ENCODE data around the gene PRSS8.

The PRSS8 gene

GRCh38 chr16:31090540-31090939 is 45.0 kb downstream of the PRSS8 start:
- H3K4me3 ChIP-seq (ENCODE audit: low read depth, low read length), result no peak overlapping the region
- no peaks in the 10 kb centered on the region for H3K9me3 ChIP-seq
- no peaks in the 10 kb centered on the region for H3K4me1 ChIP-seq
- no peak for TF ChIP-seq CTCF (IDR thresholded peaks at IDR 0.05; ENCODE audit: low read depth, low read length)
- no peaks in the 10 kb centered on the region for H3K27me3 ChIP-seq
- peaks cover 10% of the 10 kb centered on the region for H3K36me3 ChIP-seq
- no peak for DNase-seq

- Histone ChIP-seq H3K4me1 (no peaks in the 10 kb centered on the region), H3K36me3 (peaks cover 10% of the 10 kb centered on the region), H3K27me3 (no peaks in the 10 kb centered on the region), H3K4me3 (ENCODE audit: low read depth, low read length) (no peak overlapping the region), H3K9me3 (no peaks in the 10 kb centered on the region)
- DNase-seq, result no peak
- no peak for TF ChIP-seq CTCF (IDR thresholded peaks at IDR 0.05; ENCODE audit: low read depth, low read length)
Measured at GRCh38 chr16:31089199-31089598, 46.3 kb downstream of the PRSS8 start.

- H3K9me3 ChIP-seq, result no peaks in the 10 kb centered on the region
- H3K27me3 ChIP-seq, result no peaks in the 10 kb centered on the region
- no peak within 1 kb of the TSS for H3K4me3 ChIP-seq (ENCODE audit: low read depth, low read length)
- H3K4me1 ChIP-seq, result no peaks in the 10 kb centered on the region; the same call in 1 of the 2 replicates
- DNase-seq, result no peak
- TF ChIP-seq CTCF (IDR thresholded peaks at IDR 0.05; ENCODE audit: low read depth, low read length), result no peak
- peaks cover 10% of the 10 kb centered on the region for H3K36me3 ChIP-seq
Measured at GRCh38 chr16:31088459-31089183, 46.9 kb downstream of the PRSS8 start, which contains the start of gene PRSS53. Gene PRSS53, minus strand, starts transcription at chr16:31088943. Its CDS starts 134 bp downstream, at chr16:31088809.

GRCh38 chr16:31087971-31088370 is 47.6 kb downstream of the PRSS8 start:
- DNase-seq, result no peak
- Histone ChIP-seq H3K9me3 (no peaks in the 10 kb centered on the region), H3K36me3 (peaks cover 16% of the 10 kb centered on the region), H3K4me3 (ENCODE audit: low read depth, low read length) (no peak overlapping the region), H3K4me1 (no peaks in the 10 kb centered on the region; the same call in 1 of the 2 replicates), H3K27me3 (no peaks in the 10 kb centered on the region)
- TF ChIP-seq CTCF (IDR thresholded peaks at IDR 0.05; ENCODE audit: low read depth, low read length), result no peak

- Histone ChIP-seq H3K9me3 (no peaks in the 10 kb centered on the region), H3K36me3 (peaks cover 16% of the 10 kb centered on the region), H3K4me1 (no peaks in the 10 kb centered on the region; the same call in 1 of the 2 replicates), H3K4me3 (ENCODE audit: low read depth, low read length) (no peak overlapping the region), H3K27me3 (no peaks in the 10 kb centered on the region)
- no peak for DNase-seq
- TF ChIP-seq CTCF (IDR thresholded peaks at IDR 0.05; ENCODE audit: low read depth, low read length), result no peak
Measured at GRCh38 chr16:31087481-31087880, 48.0 kb downstream of the PRSS8 start.

- Histone ChIP-seq H3K36me3 (peaks cover 16% of the 10 kb centered on the region), H3K27me3 (no peaks in the 10 kb centered on the region), H3K9me3 (no peaks in the 10 kb centered on the region), H3K4me3 (ENCODE audit: low read depth, low read length) (no peak overlapping the region), H3K4me1 (no peaks in the 10 kb centered on the region; the same call in 1 of the 2 replicates)
- DNase-seq, result no peak
- TF ChIP-seq CTCF (IDR thresholded peaks at IDR 0.05; ENCODE audit: low read depth, low read length), result no peak
Measured at GRCh38 chr16:31086629-31086906, 49.0 kb downstream of the PRSS8 start.
